ENCODE measurements around the gene CDK3. TPM values are rescaled to one million over a fixed set of nuclear protein-coding genes. Genes with fewer than 3 reads are reported as not detected.

CDK3 gene
- total RNA-seq, 1 experiment from 2014 or later = 7.1 TPM

DNA sequence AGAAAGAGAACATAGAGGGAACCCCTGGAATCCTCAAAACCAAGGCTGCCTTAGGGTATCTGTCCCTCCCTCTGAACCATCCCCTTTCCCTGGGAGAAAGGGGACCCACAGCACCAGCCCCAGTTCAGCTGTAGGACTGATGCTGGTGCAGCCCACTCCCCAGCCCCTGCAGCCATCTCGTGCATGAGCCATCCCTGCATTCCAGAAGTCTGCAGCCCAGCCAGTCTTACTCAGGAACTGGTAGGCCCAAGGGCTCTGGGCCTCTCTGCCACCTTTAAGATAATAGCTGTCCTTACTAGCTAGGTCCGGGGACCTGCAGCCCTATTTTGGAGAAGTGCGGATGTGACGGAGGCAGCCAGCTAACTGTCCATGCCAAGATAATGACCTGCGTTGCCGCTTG, 32.5 kb downstream of the CDK3 start:
- POLR2A ChIA-PET = interaction anchor here (0.9 kb wide), 1 partner anchor 26 kb away, joined by 6 read pairs; no protein-coding TSS in a partner anchor
- no peak for ATAC-seq

More for the DNA sequence above, 32.5 kb downstream of the CDK3 start:
- Histone ChIP-seq H3K27me3 (ENCODE audit: insufficient read depth, low read length) (no peaks in the 10 kb centered on the region), H2AFZ (ENCODE audit: low read depth, low read length, poor library complexity, severe bottlenecking) (no peak overlapping the region), H3K4me2 (ENCODE audit: low read length) (no peak overlapping the region), H3K9ac (ENCODE audit: low read length) (no peak overlapping the region), H3K9me3 (ENCODE audit: control insufficient read depth in 1 of 2, insufficient read depth in 1 of 2, low read depth in 1 of 2, low read length in 2 of 2) (no peaks in the 10 kb centered on the region), H3K27ac (ENCODE audit: low read depth, low read length) (no peak overlapping the region), H3K4me1 (ENCODE audit: control insufficient read depth in 1 of 2, insufficient read depth in 2 of 2, low read length in 2 of 2) (peaks cover 37 to 38% of the 10 kb centered on the region in 2 experiments), H4K20me1 (ENCODE audit: insufficient read depth) (no peaks in the 10 kb centered on the region), H3K9me2 (ENCODE audit: insufficient read depth) (no peaks in the 10 kb centered on the region), H3K4me3 (replicated peaks in 1 of 2; ENCODE audit: low read depth in 1 of 2, low read length in 2 of 2) (no peak overlapping the region), H3K79me2 (ENCODE audit: insufficient read depth, low read length) (no peaks in the 10 kb centered on the region), H3K36me3 (ENCODE audit: control insufficient read depth in 1 of 2, insufficient read depth in 2 of 2, low read length in 2 of 2) (peaks cover 0 to under 1% of the 10 kb centered on the region in 2 experiments; a peak in 2 of 4 replicates)
- TF ChIP-seq ZFX (IDR thresholded peaks at IDR 0.05) (no peak), YY1 (IDR thresholded peaks at IDR 0.05; ENCODE audit: extremely low read depth, insufficient replicate concordance, low read depth, low read length) (no peak), CTCF (IDR thresholded peaks at IDR 0.05 in 2 of 3, conservative IDR thresholded peaks at IDR 0.05 in 1 of 3; ENCODE audit: borderline replicate concordance in 1 of 3, insufficient read depth in 1 of 3, low read depth in 2 of 3, low read length in 2 of 3) (no peak), POLR2A (IDR thresholded peaks at IDR 0.05; ENCODE audit: borderline replicate concordance, extremely low read depth, insufficient read depth, insufficient read length) (no peak)
- TF ChIP-seq, protein P1, sequence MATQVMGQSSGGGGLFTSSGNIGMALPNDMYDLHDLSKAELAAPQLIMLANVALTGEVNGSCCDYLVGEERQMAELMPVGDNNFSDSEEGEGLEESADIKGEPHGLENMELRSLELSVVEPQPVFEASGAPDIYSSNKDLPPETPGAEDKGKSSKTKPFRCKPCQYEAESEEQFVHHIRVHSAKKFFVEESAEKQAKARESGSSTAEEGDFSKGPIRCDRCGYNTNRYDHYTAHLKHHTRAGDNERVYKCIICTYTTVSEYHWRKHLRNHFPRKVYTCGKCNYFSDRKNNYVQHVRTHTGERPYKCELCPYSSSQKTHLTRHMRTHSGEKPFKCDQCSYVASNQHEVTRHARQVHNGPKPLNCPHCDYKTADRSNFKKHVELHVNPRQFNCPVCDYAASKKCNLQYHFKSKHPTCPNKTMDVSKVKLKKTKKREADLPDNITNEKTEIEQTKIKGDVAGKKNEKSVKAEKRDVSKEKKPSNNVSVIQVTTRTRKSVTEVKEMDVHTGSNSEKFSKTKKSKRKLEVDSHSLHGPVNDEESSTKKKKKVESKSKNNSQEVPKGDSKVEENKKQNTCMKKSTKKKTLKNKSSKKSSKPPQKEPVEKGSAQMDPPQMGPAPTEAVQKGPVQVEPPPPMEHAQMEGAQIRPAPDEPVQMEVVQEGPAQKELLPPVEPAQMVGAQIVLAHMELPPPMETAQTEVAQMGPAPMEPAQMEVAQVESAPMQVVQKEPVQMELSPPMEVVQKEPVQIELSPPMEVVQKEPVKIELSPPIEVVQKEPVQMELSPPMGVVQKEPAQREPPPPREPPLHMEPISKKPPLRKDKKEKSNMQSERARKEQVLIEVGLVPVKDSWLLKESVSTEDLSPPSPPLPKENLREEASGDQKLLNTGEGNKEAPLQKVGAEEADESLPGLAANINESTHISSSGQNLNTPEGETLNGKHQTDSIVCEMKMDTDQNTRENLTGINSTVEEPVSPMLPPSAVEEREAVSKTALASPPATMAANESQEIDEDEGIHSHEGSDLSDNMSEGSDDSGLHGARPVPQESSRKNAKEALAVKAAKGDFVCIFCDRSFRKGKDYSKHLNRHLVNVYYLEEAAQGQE (IDR thresholded peaks at IDR 0.05; ENCODE audit: low read depth) = no peak
- no TSS peak for BruUV-seq (replicated peaks)
- intact Hi-C loops (cut with micrococcal nuclease) = no loop called here
- no peak for DNase-seq (ENCODE audit: low read depth, low spot score)
- RAD21 ChIA-PET (ENCODE audit: low non-redundant PET in 1 of 2, low total read pairs in 2 of 2, uncharacterized antibody in 2 of 2, unreplicated experiment in 2 of 2) = no interaction called here
- CTCF ChIA-PET = interaction anchor here (0.8 kb wide), 1 partner anchor 247 kb away, joined by 3 read pairs; no protein-coding TSS in a partner anchor
